Stimulated activated CD4-positive, alpha-beta T cell treated with anti-CD3 and anti-CD28 coated beads, Interleukin-15, amount 100 ng/mL, for 48 hours (primary cell): Measurements from ENCODE around the gene EPDR1.
A peak's percentile ranks its signal among the peaks of the same experiment; 100 is the strongest.

Experiments
- DNase-seq, 2 donors: peaks; one replicate each; pipeline ENCODE4 v3.0.0-alpha.2; 2020; ENCODE audit warnings: low read depth in 2 of 2

The EPDR1 gene

GRCh38 chr7:37920305-37920848, at the start of gene EPDR1:
TSS of gene EPDR1 (plus strand) at chr7:37920640. CDS start at chr7:37920940, 300 bp downstream.
- peak in 1 of 2 donors; percentile 29 for DNase-seq

DNA sequence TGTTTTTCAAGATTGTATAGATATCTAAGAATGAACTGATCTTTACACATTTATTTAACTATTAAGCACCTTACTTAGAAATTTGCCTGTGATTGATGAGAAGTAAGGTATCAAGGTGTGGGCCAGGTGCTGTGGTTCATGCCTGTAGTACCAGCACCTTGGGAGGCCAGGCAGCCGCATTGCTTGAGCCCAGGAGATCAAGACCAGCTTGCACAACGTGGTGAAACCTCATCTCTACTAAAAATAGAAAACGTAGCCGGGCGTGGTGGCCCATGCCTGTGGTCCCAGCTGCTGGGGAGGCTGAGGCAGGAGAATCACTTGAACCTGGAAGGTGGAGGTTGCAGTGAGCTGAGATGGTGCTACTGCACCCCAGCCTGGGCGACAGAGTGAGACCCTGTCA, 38.4 kb upstream of the EPDR1 start:
- no peak for DNase-seq

DNA sequence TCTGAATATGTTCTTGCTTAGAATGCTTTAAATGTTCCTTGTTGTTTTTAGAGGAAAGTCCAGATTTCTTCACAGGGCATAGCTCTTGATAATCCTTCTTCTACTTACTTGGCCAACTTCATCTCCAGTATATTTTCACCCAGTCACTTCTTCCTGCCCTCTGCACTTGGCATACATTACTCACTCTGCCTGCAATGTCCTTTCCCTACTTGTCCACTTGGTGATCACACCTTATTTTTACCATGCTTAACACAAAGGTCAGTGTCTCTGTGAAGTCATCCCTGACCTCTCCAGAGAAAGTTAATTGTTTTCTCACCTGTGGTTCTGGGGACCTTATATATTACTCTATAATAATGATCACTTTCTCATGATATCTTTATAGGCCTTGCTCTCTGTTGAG, 27.1 kb upstream of the EPDR1 start:
- DNase-seq = no peak

- DNase-seq = no peak
These were observed 25.8 kb upstream of the EPDR1 start for GRCh38 chr7:37894671-37895070.

DNA sequence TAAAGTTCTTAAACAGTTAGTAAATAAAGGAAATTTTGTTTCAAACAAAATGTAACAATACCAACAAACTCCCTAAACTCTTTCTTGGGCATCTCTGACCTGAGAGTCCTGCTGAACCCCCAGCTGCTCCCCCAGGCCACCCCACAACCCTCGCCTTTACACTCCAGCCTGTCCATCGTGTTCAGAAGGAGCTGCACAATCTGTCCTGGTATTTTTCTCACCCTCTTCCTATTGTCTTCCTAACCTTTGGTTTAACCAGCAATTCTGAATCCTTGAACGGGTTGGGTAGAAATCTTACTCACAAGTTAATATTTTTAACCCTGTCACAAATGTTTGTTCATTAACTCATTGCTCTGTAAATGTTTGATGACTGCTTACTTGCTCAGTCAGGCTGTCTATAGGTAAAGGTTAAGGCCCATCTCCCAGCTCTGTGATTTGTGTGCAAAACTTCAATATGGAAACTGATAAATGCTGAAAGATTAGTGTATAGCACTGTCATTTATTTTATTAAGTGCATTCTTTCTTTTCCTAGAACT, 20.7 kb upstream of the EPDR1 start:
- no peak for DNase-seq

- no peak for DNase-seq
These were observed 19.1 kb upstream of the EPDR1 start for GRCh38 chr7:37901236-37901827.

GRCh38 chr7:37901890-37902524, 18.4 kb upstream of the EPDR1 start:
- DNase-seq = no peak

DNA sequence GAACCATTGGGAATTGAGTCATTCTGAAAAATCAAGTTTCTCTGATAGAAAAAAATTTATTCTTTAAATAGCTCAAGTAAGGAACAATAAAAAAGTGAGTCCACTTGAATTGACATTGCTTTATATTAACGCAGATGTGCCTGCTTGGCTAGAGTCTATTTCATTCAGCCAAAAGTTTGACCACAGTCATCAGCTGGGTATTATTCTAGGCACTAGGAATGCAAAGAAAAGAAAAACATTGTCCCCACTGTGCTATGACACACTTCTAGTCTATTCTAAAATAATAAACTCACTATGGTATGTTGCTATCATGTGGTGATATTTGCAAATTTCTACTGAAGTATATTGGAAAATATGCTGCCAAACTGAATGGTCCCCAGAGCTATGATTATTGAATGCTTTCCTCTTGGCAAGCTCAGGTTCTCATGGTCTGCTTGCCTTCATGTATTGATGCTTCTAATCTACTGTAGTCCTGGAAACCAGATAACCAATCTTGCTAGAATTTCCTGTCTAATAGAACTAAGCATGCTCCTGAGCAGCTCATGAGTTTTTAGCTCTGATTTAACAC, 12.1 kb upstream of the EPDR1 start:
- no peak for DNase-seq

- DNase-seq = no peak
These were observed 7.7 kb upstream of the EPDR1 start for GRCh38 chr7:37912756-37913155.

GRCh38 chr7:37915438-37915837, 5.0 kb upstream of the EPDR1 start:
- no peak for DNase-seq

- no peak for DNase-seq
These were observed 4.3 kb upstream of the EPDR1 start for GRCh38 chr7:37916017-37916672.

GRCh38 chr7:37916673-37917660, 3.5 kb upstream of the EPDR1 start, which contains the start of gene SFRP4:
TSS of gene SFRP4 (minus strand) at chr7:37916817. CDS start at chr7:37916537, 280 bp downstream.
- no peak for DNase-seq

GRCh38 chr7:37918526-37918925, 1.9 kb upstream of the EPDR1 start:
- no peak for DNase-seq

DNA sequence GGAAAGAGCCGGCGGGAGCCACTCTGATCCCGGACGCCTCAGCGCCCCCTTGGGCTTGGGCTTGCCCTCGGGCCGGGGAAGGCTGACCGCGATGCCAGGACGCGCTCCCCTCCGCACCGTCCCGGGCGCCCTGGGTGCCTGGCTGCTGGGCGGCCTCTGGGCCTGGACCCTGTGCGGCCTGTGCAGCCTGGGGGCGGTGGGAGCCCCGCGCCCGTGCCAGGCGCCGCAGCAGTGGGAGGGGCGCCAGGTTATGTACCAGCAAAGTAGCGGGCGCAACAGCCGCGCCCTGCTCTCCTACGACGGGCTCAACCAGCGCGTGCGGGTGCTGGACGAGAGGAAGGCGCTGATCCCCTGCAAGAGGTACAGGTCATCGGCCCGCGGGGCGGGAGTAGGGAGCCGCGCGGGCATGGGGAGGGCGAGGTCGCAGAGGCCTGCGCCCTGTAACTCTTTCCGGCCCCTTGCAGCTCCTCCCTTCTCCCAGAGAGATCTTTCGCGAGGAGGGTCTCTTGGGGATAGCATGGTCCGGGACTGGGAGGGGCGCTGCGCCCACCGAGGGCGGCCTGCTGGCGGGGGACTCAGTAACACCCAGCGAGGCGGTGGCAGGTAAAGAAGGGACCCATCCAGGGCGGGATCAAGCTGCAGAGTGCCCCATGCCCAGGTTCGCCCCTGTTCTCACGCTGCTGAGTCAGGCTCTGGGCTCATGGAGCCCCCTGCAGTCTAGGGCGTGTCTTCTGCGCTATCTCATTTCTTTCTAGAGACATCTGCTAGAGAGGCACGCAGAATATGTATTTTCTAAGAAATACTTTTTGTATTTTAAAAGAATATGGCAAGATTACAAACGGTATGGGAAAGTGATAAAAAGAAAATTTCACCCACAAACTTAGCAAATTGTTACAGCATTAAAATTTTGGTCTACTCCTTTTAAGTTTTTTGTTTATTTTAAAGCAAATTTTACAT, 687 bp downstream of the EPDR1 start:
- no peak for DNase-seq

- DNase-seq = no peak
These were observed 1.4 kb downstream of the EPDR1 start for GRCh38 chr7:37921876-37922275.

GRCh38 chr7:37923996-37924395, 3.6 kb downstream of the EPDR1 start:
- DNase-seq = no peak

- no peak for DNase-seq
These were observed 4.1 kb downstream of the EPDR1 start for GRCh38 chr7:37924491-37925041.

- DNase-seq = no peak
These were observed 5.2 kb downstream of the EPDR1 start for GRCh38 chr7:37925620-37926019.

- DNase-seq = no peak
These were observed 7.5 kb downstream of the EPDR1 start for GRCh38 chr7:37927773-37928444.
